Neural progenitor cell (in vitro differentiated cells): ENCODE measurements around the gene DTX1. TPM values are rescaled to one million over a fixed set of nuclear protein-coding genes. Genes with fewer than 3 reads are reported as not detected.

Experiments
- DNase-seq: peaks from one replicate; pipeline ENCODE4 v3.0.0-alpha.2; 2016; ENCODE audit warnings: low spot score
- H2AFZ ChIP-seq: fragments of 200-600 bp; sonication (generic); replicated peaks from 2 replicates; pipeline ENCODE4 v1.6.1; 2016; ENCODE audit warnings: antibody characterized with exemption
- H3F3A ChIP-seq: fragments of 200-600 bp; sonication (generic); 2 replicates; pipeline ENCODE4 v1.6.1; 2016; ENCODE audit warnings: antibody characterized with exemption, low read depth
- H3K27ac ChIP-seq: fragments of 200-600 bp; sonication (generic); 2 replicates; pipeline ENCODE4 v1.5.1; 2016; ENCODE audit warnings: mild to moderate bottlenecking
- H3K27me3 ChIP-seq: fragments of 200-600 bp; sonication (generic); 2 replicates; pipeline ENCODE4 v1.6.1; 2016; ENCODE audit warnings: mild to moderate bottlenecking, moderate library complexity
- H3K36me3 ChIP-seq: fragments of 200-600 bp; sonication (generic); 2 replicates; pipeline ENCODE4 v1.5.1; 2016
- H3K4me1 ChIP-seq: fragments of 200-600 bp; sonication (generic); 2 replicates; pipeline ENCODE4 v1.6.1; 2016; ENCODE audit warnings: mixed run types
- H3K4me2 ChIP-seq: fragments of 200-600 bp; sonication (generic); 2 replicates; pipeline ENCODE4 v1.6.1; 2016
- H3K4me3 ChIP-seq: fragments of 200-600 bp; sonication (generic); 2 replicates; pipeline ENCODE4 v1.5.1; 2016
- H3K79me2 ChIP-seq: fragments of 200-600 bp; sonication (generic); 2 replicates; pipeline ENCODE4 v1.6.1; 2016; ENCODE audit warnings: low read depth
- H3K9ac ChIP-seq: fragments of 200-600 bp; sonication (generic); 2 replicates; pipeline ENCODE4 v1.6.1; 2016
- H3K9me3 ChIP-seq: fragments of 200-600 bp; sonication (generic); 2 replicates; pipeline ENCODE4 v1.5.1; 2016; ENCODE audit warnings: low read depth
- H4K20me1 ChIP-seq: fragments of 200-600 bp; sonication (generic); 2 replicates; pipeline ENCODE4 v1.6.1; 2016; ENCODE audit warnings: low read depth
- H3K27ac Mint-ChIP-seq: 3 replicates; pipeline ENCODE4 v1.8.0; 2021; ENCODE audit warnings: mixed read lengths
- H3K27me3 Mint-ChIP-seq: 2 replicates; pipeline ENCODE4 v1.8.0; 2022; ENCODE audit warnings: low read depth, mild to moderate bottlenecking, inconsistent platforms, moderate library complexity, mixed read lengths; ENCODE audit not compliant: insufficient read depth
- H3K36me3 Mint-ChIP-seq: 3 replicates; pipeline ENCODE4 v1.8.0; 2021; ENCODE audit warnings: mixed read lengths
- H3K4me1 Mint-ChIP-seq: 3 replicates; pipeline ENCODE4 v1.8.0; 2021; ENCODE audit warnings: mixed read lengths
- H3K4me3 Mint-ChIP-seq: 3 replicates; pipeline ENCODE4 v1.8.0; 2021; ENCODE audit warnings: mild to moderate bottlenecking, moderate library complexity, mixed read lengths
- H3K9me3 Mint-ChIP-seq: 3 replicates; pipeline ENCODE4 v1.8.0; 2020; ENCODE audit warnings: mixed read lengths
- CTCF ChIP-seq: fragments of 200-600 bp; sonication (generic); IDR thresholded peaks from 2 replicates; pipeline ENCODE4 v1.5.1; 2017; ENCODE audit warnings: antibody characterized with exemption, mild to moderate bottlenecking
- EZH2 ChIP-seq: fragments of 200-600 bp; sonication (generic); IDR thresholded peaks from 2 replicates; pipeline ENCODE4 v1.6.1; 2017; ENCODE audit warnings: antibody characterized with exemption, mild to moderate bottlenecking, moderate library complexity
- EZH2phosphoT487 ChIP-seq: fragments of 200-600 bp; sonication (generic); IDR thresholded peaks from 2 replicates; pipeline ENCODE4 v1.6.1; 2017; ENCODE audit warnings: antibody characterized with exemption
- total RNA-seq: library from RNA; depleted of rRNA; stranded (reverse); fragments of >200 nt; gene quantifications from 2 replicates; pipeline ENCODE4 v1.2.3, GENCODE V29; 2015; ENCODE audit warnings: low replicate concordance

Gene DTX1
- total RNA-seq, 1 donor from 2014 or later: 0.49 TPM

- Mint-ChIP-seq H3K4me1 (peaks cover 20% of the 10 kb centered on the region), H3K27me3 (peaks cover 17% of the 10 kb centered on the region), H3K4me3 (no peak overlapping the region), H3K27ac (no peak overlapping the region), H3K36me3 (no peaks in the 10 kb centered on the region), H3K9me3 (no peaks in the 10 kb centered on the region)
- Histone ChIP-seq H3K9me3 (no peaks in the 10 kb centered on the region), H3K4me2 (no peak overlapping the region), H3K79me2 (no peaks in the 10 kb centered on the region), H2AFZ (no peak overlapping the region), H4K20me1 (no peaks in the 10 kb centered on the region), H3K27me3 (peaks cover 17% of the 10 kb centered on the region), H3K4me3 (no peak overlapping the region), H3K9ac (no peak overlapping the region), H3K27ac (no peak overlapping the region), H3K36me3 (no peaks in the 10 kb centered on the region), H3K4me1 (no peaks in the 10 kb centered on the region), H3F3A (peaks cover 4% of the 10 kb centered on the region)
- no peak for TF ChIP-seq EZH2phosphoT487
- TF ChIP-seq CTCF: no peak
- TF ChIP-seq EZH2: no peak
- DNase-seq: no peak
These were observed 34.2 kb downstream of the DTX1 start for GRCh38 chr12:113090740-113091139.

- no peak overlapping the region for H3K4me3 Mint-ChIP-seq
- Histone ChIP-seq H3K27ac (no peak overlapping the region), H3F3A (peaks cover 4% of the 10 kb centered on the region), H3K27me3 (peaks cover 17% of the 10 kb centered on the region), H3K4me2 (no peak overlapping the region), H3K36me3 (no peaks in the 10 kb centered on the region), H3K79me2 (no peaks in the 10 kb centered on the region), H2AFZ (no peak overlapping the region), H3K9ac (no peak overlapping the region), H3K9me3 (no peaks in the 10 kb centered on the region), H3K4me3 (no peak overlapping the region), H3K4me1 (no peaks in the 10 kb centered on the region), H4K20me1 (no peaks in the 10 kb centered on the region)
- peaks cover 17% of the 10 kb centered on the region for H3K27me3 Mint-ChIP-seq
- H3K27ac Mint-ChIP-seq: no peak overlapping the region
- no peaks in the 10 kb centered on the region for H3K36me3 Mint-ChIP-seq
- peaks cover 14% of the 10 kb centered on the region for H3K4me1 Mint-ChIP-seq
- DNase-seq: no peak
- H3K9me3 Mint-ChIP-seq: no peaks in the 10 kb centered on the region
- TF ChIP-seq EZH2: no peak
- no peak for TF ChIP-seq CTCF
- TF ChIP-seq EZH2phosphoT487: no peak
These were observed 35.0 kb downstream of the DTX1 start for GRCh38 chr12:113091506-113091905.

- Histone ChIP-seq H3K4me3 (peak overlapping the region; percentile 42), H3K79me2 (no peaks in the 10 kb centered on the region), H3K36me3 (no peaks in the 10 kb centered on the region), H3K4me1 (peaks cover 4% of the 10 kb centered on the region), H3K27me3 (peaks cover 17% of the 10 kb centered on the region), H3K4me2 (peak overlapping the region; percentile 75), H3K9ac (no peak overlapping the region), H2AFZ (no peak overlapping the region), H3K27ac (no peak overlapping the region), H3F3A (peaks cover 4% of the 10 kb centered on the region), H4K20me1 (no peaks in the 10 kb centered on the region), H3K9me3 (no peaks in the 10 kb centered on the region)
- DNase-seq: peak; percentile 82
- no peaks in the 10 kb centered on the region for H3K9me3 Mint-ChIP-seq
- H3K36me3 Mint-ChIP-seq: no peaks in the 10 kb centered on the region
- peaks cover 13% of the 10 kb centered on the region for H3K4me1 Mint-ChIP-seq
- no peak overlapping the region for H3K4me3 Mint-ChIP-seq
- peaks cover 15% of the 10 kb centered on the region for H3K27me3 Mint-ChIP-seq
- H3K27ac Mint-ChIP-seq: no peak overlapping the region
- no peak for TF ChIP-seq EZH2phosphoT487
- TF ChIP-seq CTCF: peak; percentile 51
These were observed 36.3 kb downstream of the DTX1 start for GRCh38 chr12:113092607-113093408.
